ENCODE data around the gene SPOCK1. TPM values are rescaled to one million over a fixed set of nuclear protein-coding genes. Genes with fewer than 3 reads are reported as not detected.

The SPOCK1 gene
- total and polyA plus RNA-seq, 9 of the 15 experiments (the other 6 are each of a cell fraction or from before 2014, with no cell fraction given), result 0.01 to 0.35 (median 0.04) TPM; not detected in 6

- no peaks in the 10 kb centered on the region for H3K9me1 ChIP-seq (ENCODE audit: control insufficient read depth, insufficient read depth, low read length)
- no peaks in the 10 kb centered on the region for H3K27me3 ChIP-seq (ENCODE audit: control insufficient read depth in 2 of 2, insufficient read depth in 2 of 2, low read length in 2 of 2)
- TF ChIP-seq HMG20B (CRISPR knock-in tag; IDR thresholded peaks at IDR 0.05), result no peak
- no peak for TF ChIP-seq MXD1 (CRISPR knock-in tag; IDR thresholded peaks at IDR 0.05; ENCODE audit: borderline replicate concordance, poor library complexity, severe bottlenecking)
- TF ChIP-seq ZBTB8A (IDR thresholded peaks at IDR 0.05; ENCODE audit: partially characterized antibody), result no peak
- no peak for TF ChIP-seq ELK3 (CRISPR knock-in tag; IDR thresholded peaks at IDR 0.05)
- no peak for TF ChIP-seq FOXK2 (conservative IDR thresholded peaks at IDR 0.05 in 1 of 2, IDR thresholded peaks at IDR 0.05 in 1 of 2; ENCODE audit: low read depth in 2 of 2)
- TF ChIP-seq ATF6 (CRISPR knock-in tag; IDR thresholded peaks at IDR 0.05), result no peak
- no peak for TF ChIP-seq DIDO1 (tag; IDR thresholded peaks at IDR 0.05; ENCODE audit: low read depth)
- no peaks in the 10 kb centered on the region for H3K36me3 ChIP-seq (ENCODE audit: control insufficient read depth, insufficient read depth, low read length)
- H3K4me2 ChIP-seq (ENCODE audit: insufficient read depth, low read length), result no peak overlapping the region
- FAIRE-seq, result no peak
- no peaks in the 10 kb centered on the region for H4K20me1 ChIP-seq (replicated peaks; ENCODE audit: control insufficient read depth, insufficient read depth, low read length)
- H3K4me1 ChIP-seq (replicated peaks in 1 of 2; ENCODE audit: control insufficient read depth in 2 of 2, insufficient read depth in 2 of 2, low read length in 2 of 2), result no peaks in the 10 kb centered on the region
- no peak for ATAC-seq
- no peaks in the 10 kb centered on the region for H3K79me2 ChIP-seq (ENCODE audit: control insufficient read depth, insufficient read depth, low read length)
- intact Hi-C loops (cut with micrococcal nuclease), result no loop called here
- DNase-seq (ENCODE audit: extremely low read depth in 1 of 4, low spot score in 3 of 4), result no peak
- no peak overlapping the region for H3K27ac ChIP-seq (ENCODE audit: extremely low read depth, low read depth, low read length)
- H3K9ac ChIP-seq (ENCODE audit: insufficient read depth in 1 of 2, low read depth in 2 of 2, low read length in 2 of 2), result no peak overlapping the region
- H2AFZ ChIP-seq (ENCODE audit: low read depth, low read length), result no peak overlapping the region
- in situ Hi-C loops (cut with MboI), result no loop called here
- WGBS (ENCODE audit: insufficient coverage, low coverage, missing lambda C conversion rate), result 0% methylated on average over 1 of the region's 1 CpG
- H3K9me3 ChIP-seq (replicated peaks; ENCODE audit: control insufficient read depth, insufficient read depth, low read depth, low read length), result no peaks in the 10 kb centered on the region
- ChIA-PET POLR2A (no interaction called here), CTCF (ENCODE audit: low intra/inter-chr PET ratio) (no interaction called here)
- no TSS peak for BruUV-seq (replicated peaks)
- no peak overlapping the region for H3K4me3 ChIP-seq
These were observed 334.6 kb downstream of the SPOCK1 start for GRCh38 chr5:137164536-137164935.
